AG08395 (cell line): Measurements from ENCODE around the gene TNFSF11.

Experiments
- DNase-seq: peaks from one replicate; pipeline ENCODE4 v3.0.0; 2012; ENCODE audit warnings: mixed read lengths, low spot score

TNFSF11 gene

GRCh38 chr13:42561752-42562467 is 12.0 kb upstream of the TNFSF11 start:
- no peak for DNase-seq

GRCh38 chr13:42567906-42568305 is 6.0 kb upstream of the TNFSF11 start:
- DNase-seq, result no peak

GRCh38 chr13:42569576-42570344 is 4.2 kb upstream of the TNFSF11 start:
- DNase-seq, result no peak

GRCh38 chr13:42571895-42572294 is 2.1 kb upstream of the TNFSF11 start:
- DNase-seq, result no peak

GRCh38 chr13:42574435-42575311 is 721 bp downstream of the TNFSF11 start:
- no peak for DNase-seq

- DNase-seq, result no peak
Observed at GRCh38 chr13:42575938-42576337, 2.0 kb downstream of the TNFSF11 start.

GRCh38 chr13:42577538-42577937 is 3.6 kb downstream of the TNFSF11 start:
- DNase-seq, result no peak

- no peak for DNase-seq
Observed at GRCh38 chr13:42580644-42581043, 6.7 kb downstream of the TNFSF11 start.

GRCh38 chr13:42581427-42581826 is 7.5 kb downstream of the TNFSF11 start:
- DNase-seq, result no peak

GRCh38 chr13:42591602-42592001 is 17.6 kb downstream of the TNFSF11 start:
- DNase-seq, result no peak

GRCh38 chr13:42592915-42593900 is 19.3 kb downstream of the TNFSF11 start:
- DNase-seq, result no peak

GRCh38 chr13:42594481-42595252 is 20.7 kb downstream of the TNFSF11 start:
- peak; percentile 80 for DNase-seq

GRCh38 chr13:42595253-42595571 is 21.3 kb downstream of the TNFSF11 start:
- DNase-seq, result no peak

GRCh38 chr13:42597505-42597904 is 23.6 kb downstream of the TNFSF11 start:
- DNase-seq, result no peak

- no peak for DNase-seq
Observed at GRCh38 chr13:42600943-42601342, 27.0 kb downstream of the TNFSF11 start.

GRCh38 chr13:42602906-42603305 is 29.0 kb downstream of the TNFSF11 start:
- DNase-seq, result no peak

GRCh38 chr13:42603571-42603970 is 29.6 kb downstream of the TNFSF11 start:
- no peak for DNase-seq

GRCh38 chr13:42607546-42607945 is 33.6 kb downstream of the TNFSF11 start:
- DNase-seq, result no peak

- no peak for DNase-seq
Observed at GRCh38 chr13:42610649-42611048, 36.7 kb downstream of the TNFSF11 start.

- no peak for DNase-seq
Observed at GRCh38 chr13:42611086-42611779, 37.3 kb downstream of the TNFSF11 start.
